Activated CD4-positive, alpha-beta T cell treated with anti-CD3 and anti-CD28 coated beads, Interleukin-10, Interleukin-2, amounts not matched to agents 100 ng/mL and 50 ng/mL, durations not matched to agents 16 hours and 8 hours (primary cell): ENCODE measurements around the gene LMLN.
A peak's percentile ranks its signal among the peaks of the same experiment; 100 is the strongest.
"Not testable (repeated sequence)": the region's sequence is repeated elsewhere in the genome, so short reads cannot be mapped to it uniquely, and the experiment has no call there.

Experiments used
- DNase-seq: peaks from one replicate; pipeline ENCODE4 v3.0.0-alpha.2; 2020

Gene LMLN

DNA sequence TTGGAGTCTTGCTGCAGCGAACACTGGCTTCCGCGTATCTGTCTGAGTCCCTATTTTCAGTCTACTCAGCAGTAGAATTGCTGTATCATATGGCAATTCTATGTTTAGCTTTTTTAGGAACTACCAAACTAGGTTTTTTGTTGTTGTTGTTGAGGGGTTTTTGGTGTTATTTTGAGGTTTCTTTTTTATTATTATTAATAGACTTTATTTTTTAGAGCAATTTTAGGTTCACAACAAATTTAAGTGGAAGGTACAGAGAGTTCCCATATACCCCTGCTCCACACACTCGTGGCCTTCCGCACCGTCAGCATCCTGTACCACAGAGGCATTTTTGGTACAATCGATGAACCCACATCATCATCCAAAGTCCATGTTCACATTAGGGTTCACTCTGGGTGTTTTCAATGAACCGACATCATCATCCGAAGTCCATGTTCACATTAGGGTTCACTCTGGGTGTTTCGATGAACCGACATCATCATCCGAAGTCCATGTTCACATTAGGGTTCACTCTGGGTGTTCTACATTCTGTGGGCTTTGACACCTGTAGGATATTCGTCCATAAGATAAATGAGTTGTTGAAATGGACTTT is 67.9 kb downstream of the LMLN start:
- DNase-seq = no peak

DNA sequence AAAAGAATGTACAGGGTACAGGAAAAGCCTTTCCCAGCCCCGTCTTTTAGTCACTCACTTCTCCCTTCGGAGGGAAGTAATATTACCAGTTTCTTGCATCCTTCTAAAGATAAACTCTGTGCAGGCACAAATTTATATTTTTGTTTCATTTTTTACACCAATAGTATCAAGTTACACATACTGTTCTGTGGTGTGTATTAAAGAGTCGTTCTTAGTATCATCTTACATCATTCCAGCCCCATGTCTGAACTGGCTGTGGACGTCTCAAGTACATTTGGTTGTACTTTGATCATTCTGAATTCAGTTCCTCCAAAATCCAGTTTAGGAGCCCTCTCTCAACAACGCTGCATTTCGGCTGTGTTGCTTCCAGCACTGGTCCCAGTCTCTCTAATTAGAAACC is 68.7 kb downstream of the LMLN start:
- DNase-seq = no peak

DNA sequence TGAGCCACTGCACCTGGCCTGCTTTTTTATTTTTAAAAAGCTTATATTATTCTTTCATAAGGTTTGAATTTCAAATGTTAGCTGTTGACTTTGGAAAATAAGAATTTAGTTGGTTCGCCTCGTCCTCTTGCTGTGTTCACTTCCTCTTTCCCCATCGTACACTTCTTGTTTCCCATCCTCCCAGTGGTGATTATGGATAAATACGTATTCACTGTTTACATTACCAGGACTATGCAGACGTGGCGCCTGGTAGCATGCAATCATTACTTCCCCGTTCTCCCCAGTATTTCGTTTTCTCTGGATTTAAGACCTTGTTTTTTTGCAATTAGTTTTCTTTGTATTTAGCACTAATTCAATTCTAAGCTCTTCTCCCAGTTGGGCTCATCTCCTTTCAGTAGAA is 70.1 kb downstream of the LMLN start:
- no peak for DNase-seq

DNA sequence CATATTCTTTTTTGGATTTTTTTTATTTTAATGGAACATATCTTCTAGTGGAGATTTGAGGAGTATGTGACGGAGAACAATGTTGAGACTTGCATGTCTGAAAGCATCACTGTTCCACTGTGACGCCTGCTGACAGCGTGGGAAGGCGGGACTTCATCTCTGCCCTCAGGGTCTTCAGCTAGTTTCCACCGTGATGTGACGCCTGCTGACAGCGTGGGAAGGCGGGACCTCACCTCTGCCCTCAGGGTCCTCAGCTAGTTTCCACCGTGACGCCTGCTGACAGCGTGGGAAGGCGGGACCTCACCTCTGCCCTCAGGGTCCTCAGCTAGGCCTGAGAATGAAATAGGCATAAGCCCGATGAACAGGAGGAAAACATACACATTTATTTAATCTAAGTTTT is 70.7 kb downstream of the LMLN start:
- DNase-seq = no peak

DNA sequence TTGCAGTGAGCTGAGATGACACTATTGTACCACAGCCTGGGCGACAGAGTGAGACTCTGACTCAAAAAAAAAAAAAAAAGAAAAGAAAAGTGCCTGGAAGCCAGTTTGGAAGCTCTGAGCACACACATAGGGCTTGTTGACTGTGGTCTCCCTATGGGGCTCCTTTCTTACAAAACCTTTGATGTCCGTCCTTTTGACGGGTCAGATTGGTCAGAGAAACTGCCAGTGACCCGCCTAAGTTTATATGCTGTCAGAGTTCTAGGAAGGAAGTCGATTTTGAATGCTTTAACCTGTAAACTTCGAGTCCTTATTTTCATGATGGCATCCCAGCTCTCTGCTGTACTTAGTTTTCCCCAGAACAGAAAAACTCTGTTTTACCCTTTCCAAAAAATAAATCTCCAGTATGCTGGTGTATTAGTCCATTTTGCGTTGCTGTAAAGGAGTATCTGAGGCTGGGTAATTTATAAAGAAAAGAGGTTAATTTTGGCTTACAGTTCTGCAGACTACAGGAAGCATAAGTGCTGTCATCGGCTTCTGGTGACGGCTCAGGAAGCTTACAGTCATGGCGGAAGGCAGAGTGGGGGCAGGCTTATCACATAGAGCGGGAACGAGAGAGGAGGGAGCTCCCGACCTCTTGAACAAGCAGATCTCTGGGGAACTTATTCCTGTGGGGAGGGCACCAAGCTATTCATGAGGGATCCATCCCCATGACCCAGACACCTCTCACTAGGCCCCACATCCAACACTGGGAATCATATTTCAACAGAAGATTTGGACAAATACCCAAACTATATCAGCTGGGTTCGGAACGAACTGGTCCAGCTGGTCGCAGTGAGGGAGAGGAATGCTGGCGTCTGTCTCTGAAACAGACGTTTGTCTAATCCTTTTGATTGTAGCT is 72.3 kb downstream of the LMLN start:
- DNase-seq = no peak

DNA sequence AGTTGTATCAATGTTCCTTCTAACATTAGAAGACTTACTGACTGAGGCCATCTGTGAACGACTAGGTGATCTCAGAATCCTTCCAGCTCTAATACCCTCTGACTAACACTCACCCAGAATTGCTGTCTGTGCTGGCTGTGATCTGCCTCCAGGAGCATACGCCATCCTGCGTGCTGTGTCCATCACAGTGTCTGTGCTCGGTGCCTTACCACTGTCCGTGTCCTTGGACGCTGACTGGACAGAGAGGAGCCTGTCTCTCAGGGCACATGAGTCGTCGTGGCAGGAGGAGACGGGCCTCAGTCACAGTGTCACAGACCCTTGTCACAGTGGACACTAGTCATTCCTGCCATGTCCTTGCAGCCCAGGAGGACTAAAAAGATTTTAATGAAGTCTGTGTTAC is 83.1 kb downstream of the LMLN start:
- DNase-seq = no peak

DNA sequence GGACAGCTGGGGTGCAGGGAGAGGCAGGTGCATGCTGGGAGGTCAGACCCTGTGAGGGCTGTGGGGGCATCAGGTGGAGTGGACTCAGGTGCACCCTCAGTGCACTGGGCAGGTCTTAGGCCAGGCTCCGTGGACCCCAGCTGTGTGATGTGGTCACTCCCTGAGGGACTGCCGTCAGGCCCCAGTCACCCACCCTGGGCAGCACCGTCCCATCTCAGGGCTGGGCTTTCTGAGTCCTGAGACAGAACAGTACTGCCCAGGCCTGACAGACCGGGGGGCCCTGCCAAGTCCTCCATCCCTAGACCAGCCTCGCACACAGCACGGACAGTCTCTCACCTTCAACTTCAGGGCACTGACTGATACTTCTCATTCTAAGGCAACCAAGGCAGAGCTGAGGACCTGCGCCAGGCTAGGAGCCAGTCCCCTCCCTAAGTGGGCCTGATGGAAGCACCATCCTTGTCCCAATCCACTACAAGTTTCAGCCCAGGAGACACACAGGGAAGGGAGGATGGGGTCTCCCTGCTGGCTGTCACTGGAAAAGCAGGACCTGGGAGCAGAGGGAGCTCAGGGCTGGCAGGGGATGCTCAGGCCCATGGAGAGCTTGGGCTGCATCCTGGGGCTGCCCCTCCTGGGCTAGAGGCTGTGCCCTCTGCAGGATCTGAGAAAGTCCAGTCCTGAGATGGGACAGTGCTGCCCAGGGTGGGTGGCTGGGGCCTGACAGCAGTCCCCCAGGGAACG is 86.3 kb downstream of the LMLN start:
- DNase-seq = no peak

DNA sequence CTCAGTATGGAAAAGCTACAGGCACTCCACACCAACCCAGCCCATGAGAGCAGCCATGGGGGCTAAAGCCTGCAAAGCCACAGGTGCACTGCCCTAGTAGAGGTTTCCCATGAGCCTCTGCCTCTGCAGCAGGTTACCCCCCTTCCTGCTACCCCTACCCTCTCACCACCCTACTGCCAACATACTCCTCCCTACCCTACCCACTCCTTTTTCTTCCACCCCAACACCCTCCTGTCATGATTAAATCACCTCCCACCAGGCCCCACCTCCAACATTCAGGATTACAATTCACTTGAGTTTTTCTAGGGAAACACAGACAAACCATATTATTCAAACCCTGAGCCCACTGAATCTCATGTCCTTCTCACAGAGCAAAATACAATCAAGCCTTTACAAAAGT is 88.4 kb downstream of the LMLN start:
- no peak for DNase-seq

DNA sequence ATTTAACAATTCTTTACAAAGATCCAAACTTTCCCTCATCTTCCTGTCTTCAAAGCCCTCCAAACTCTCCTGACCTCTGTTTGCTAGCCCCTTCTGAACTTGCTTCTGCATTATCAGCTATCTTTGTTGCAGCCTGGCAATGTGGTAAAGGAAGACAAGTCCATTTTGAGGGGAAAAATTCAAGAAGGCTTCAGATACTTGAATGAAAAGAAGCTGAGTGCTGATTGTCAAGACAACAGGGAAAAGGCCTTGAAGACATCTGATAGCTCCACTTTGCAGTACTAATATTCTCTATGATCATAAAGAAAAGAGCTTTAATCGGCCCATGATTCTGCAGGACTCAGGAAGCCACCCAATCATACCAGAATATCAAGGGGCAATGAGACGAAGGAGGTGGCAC is 91.8 kb downstream of the LMLN start:
- no peak for DNase-seq

DNA sequence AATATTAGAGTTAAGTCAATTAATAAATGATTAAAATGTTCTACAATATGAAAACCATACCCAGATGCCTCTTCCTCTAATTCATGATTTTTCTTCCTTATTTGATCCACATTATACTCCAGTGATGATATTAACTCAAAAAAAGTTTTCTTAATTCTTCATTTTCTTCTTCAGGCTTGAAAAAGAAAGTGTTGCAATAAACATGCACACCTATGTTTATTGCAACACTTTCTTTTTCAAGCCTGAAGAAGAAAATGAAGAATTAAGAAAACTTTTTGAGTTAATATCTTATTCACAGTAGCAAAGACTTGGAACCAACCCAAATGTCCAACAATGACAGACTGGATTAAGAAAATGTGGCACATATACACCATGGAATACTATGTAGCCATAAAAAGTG is 93.4 kb downstream of the LMLN start:
- not testable (repeated sequence) for DNase-seq

DNA sequence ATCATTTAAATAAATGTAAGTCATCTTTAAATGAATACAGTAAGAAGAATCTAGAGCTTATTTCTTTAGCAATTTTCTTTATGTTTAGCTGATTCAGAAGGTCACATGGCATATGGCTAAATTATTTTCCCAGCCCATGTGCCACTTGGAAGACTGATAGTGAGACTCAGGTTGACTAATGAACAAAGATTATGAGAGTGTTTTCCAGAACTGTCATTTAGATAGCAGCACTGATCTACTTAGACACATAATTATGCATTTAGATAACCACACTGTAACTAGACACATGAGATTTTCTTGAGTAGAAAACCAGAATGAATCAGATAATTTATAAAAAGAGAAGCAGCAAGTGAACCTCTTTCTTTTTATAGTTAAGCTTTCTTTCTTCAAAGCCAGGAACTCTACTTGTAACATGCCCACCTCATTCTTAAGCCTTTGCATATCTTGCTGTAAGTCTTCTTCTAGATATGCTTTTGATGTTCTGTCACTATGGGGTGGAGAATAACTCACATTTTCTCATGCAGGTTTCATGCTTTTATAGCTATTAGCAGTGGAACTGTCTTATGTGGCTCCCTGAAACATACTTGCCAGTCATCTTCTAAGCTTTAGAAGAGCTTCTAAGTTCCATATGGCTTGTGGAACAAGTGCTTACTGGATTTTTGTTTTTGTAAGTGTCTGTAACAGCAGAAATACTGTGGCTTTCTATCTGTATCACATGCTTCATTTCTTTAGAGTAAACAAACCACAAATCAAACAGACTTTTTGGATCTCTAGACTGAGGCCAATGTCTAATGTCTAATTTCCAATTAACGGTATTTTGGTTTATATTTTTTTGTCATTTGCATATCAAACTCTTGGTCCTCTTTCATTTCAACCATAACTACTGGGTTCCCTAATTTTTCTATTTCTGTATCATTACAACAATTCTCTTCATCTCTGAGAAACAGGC is 101.4 kb downstream of the LMLN start:
- DNase-seq = peak; percentile 16

DNA sequence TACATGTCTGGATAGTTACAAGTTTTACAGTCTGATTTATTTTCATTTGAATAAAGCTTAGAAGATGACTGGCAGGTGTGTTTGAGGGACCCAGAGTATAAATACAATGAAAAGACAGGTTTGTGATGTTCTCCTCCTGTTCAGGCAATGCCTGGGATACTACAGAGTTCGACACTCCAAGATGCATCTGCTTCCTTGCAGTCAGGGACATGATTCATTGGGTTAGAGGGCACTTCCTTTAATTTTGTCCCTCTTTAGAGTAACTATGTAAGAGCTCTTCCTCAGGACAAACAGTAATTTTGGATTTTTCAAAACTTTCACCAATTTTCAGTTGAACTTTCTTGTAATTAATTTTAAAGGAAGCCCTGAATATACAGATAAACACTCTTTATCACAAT is 102.0 kb downstream of the LMLN start:
- no peak for DNase-seq

DNA sequence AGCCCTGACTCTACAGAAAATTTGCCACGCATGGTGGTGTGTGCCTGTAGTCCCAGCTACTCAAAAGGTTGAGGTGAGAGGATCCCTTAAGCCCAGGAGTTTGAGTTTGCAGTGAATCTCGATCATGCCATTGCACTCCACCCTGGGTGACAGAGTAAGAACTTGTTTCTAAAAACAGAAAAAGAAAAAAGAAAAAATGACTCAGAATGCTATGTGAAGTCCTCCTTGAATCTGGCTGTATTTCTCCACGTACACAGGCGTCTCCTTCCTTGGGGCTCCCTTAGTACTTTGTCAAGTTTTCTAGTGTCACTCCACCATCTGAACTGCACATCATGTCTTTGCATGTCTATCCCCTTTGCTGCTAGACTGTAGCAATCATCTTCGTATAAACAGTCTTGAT is 104.4 kb downstream of the LMLN start:
- DNase-seq = no peak

DNA sequence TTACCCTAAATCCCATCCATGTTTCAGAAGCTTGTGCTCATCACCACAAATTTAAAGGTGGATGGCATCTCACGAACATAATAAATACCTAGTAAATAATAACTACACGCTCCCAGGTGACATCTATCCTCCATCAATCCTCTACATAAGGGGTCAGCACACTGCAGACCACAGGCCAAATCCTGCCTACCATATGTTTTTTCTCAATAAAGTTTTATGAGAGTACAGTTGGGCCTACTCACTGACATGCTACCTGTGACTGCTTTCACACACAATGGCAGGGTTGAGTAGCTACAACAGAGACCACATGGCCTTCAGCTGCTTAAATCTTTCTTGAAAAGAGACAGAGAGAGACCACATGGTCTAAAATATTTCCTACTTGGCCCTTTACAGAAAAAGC is 105.9 kb downstream of the LMLN start:
- no peak for DNase-seq

DNA sequence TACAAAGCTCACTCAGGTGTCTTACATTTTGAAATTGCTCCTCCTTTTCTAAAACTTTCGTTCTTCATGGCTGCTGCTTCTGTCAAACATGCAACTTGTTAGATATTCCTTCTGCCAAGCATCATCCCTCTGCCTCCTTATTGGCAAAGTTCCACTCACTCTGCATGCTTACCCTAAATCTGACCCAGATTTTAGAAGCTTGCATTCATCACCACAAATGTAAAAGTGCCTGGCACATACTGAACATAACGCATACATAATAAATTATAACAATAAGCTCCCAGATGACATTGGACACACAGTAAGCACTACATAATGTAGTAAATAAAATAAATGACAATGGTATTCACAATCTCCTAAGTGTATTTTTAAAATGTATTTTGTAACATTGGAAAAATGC is 107.4 kb downstream of the LMLN start:
- DNase-seq = no peak

DNA sequence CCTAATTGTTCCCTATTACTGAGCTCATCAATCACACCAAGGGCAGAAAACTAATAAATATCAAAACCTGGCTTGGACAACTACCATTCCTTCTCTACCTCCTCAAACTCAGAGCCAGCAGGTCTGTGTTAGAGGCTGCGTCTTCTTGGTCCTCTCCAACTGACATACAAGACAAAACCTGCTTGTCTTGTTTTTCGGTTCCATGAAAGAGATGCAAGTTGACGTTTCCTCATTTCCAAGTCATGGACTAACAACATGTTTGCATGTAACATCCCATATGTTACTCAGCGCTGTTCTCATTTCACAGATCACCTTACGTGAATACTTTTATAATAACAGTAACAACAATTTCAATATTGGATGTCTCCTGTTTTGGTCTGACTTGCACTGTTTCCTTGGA is 110.9 kb downstream of the LMLN start:
- no peak for DNase-seq

DNA sequence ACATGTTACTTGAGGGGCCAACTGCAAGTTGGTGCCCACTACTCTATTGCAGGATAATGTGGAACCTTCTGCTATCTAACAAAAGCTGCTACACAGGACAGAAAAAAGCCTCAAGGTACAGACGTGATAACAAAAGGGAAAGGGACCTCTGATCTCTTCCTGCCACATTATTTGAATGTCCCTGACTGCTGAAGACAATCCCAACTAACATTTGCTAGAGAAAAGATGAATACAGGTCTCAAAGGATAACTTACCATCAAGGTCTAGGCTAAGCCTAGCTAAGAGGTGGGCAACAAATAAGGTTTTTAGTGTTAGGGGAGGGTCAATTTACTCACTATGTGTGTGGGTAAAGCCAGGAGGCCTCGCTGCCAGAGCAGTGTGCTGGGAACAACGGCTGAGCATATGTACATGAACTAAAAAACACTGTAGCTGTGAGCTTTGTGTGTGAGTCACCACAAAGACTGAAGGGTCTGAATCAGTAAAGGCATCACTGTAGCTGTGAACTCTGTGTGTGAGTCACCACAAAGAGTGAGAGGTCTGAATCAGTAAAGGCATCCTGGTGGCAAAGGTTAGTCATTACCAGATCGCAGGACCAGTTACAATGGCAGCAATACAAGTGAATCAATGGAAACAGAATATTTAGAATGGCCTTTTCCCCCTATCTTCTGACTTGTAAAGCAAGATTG is 111.7 kb downstream of the LMLN start:
- peak; percentile 96 for DNase-seq

DNA sequence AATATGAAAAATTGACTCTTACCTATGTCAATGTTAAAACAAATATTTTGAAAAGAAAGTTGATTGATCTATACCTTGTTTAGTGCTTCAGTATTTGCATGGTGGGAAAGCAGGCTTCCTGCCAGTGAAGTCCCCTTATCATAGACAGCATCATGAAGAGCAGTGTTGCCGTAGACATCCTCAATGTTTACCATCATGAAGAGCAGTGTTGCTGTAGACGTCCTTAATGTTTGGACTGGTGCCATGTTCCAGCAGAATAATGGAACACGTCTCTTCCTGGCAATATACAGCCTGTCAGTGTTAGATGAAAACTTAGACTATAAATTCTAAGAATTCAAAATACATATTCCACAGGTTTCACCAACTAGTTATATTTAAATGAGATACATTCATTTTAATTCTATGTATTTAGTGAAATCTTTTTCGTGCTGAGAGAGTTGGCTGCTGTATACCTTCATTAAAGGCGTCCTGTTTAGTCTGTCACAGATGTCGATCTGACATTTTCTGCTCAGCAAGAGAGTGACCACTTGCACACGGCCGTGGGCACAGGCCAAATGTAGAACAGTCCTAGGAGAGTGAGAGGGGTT is 116.8 kb downstream of the LMLN start:
- DNase-seq = no peak

DNA sequence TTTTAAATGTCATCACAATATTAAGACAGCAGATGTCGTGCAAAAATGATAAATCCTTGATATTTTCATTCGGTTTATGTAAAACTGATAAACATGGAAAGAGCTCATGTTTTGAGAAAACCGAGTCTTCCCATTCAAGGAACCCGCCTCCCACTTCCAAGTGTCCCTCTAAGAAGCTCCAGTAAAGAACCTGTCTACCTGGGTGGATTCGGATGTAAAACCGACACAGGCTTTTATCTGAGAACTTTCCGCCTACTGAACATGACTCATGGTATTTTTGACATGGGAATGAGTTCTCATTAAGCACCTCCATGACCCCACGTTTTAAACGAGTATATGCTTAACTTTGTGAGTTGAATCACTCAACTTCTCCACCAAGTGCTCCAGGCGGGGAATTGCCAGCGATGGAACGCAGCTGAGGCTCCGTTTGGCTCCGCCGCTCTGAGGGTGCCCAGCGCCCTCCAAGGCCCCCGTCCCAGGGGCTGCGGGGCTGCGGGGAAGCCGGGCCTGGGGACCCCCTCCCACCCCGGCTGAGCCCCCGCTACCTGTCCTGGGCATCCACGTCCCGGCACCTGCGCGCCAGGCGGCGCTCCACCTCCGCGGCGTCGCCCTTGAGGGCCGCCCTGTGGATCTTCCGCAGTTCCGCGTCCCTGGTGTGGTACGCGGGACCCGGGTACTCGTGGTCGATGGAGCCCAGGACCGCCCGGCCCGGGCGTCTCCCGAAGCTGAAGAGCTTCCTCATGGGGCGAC is 119.9 kb downstream of the LMLN start:
- peak; percentile 50 for DNase-seq

DNA sequence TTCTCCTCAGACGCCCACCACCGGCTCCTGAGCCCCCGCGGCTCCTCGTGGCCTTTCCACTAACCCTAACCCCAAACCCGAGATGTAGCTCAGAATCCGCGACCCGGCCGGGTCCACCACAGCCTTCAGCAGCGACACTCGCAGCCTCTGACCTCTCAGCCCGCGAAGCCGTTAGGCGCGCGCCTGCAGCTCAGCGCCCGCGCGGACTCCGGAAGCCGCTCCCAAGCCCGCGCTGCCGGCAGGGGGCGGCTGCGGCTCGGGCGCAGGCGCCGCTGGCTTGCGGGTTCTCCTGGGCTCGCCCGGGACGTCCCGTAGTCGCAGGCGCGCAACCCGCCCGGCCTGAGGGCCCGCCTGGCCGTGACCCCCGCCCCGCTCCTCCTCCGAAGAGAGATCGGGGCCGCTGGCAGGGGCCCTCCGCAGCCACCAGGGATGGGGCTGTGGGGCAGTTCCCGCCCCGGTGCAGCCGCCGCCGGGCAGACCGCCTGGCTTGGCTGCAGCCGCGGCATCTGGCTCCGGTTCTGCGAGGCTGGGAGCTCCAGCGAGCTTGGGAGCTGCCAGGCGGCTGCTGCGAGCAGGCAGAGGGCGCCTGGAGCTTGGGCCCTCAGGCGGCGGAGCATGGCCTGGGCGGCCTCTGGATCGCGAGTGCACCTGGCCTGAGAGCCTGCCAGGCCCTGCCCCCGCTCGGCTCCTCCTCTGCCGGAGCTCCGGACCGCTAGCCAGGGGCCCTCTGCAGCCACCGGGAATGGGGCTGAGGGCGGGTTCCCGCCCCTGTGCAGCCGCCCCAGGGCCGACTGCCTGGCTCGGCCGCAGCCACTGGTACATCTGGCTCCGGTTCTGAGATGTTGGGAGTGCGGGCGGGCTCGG is 120.7 kb downstream of the LMLN start:
- peak; percentile 83 for DNase-seq
